Gastrocnemius medialis (tissue), 4 donors: ENCODE measurements around the gene SLC12A2. TPM values are rescaled to one million over a fixed set of nuclear protein-coding genes. Genes with fewer than 3 reads are reported as not detected.

Experiments used
- ATAC-seq, 2 donors: fragments of 150-250 bp; one replicate each; pipeline ENCODE4 v1.9.1; 2016
- DNase-seq, 2 donors: peaks; one replicate each; pipeline ENCODE4 v3.0.0-alpha.2; 2019
- H3K27ac ChIP-seq, 4 donors: fragments of 200-600 bp; sonication (generic); 1 replicate in 1 of 4; 2 replicates in 3 of 4; pipeline ENCODE4 v1.5.1; 2016 to 2018; ENCODE audit warnings: mild to moderate bottlenecking in 2 of 4, moderate library complexity in 1 of 4
- H3K27me3 ChIP-seq, 3 donors: fragments of 200-600 bp; sonication (generic) in 2 of 3; 1 replicate in 1 of 3; 2 replicates in 2 of 3; pipeline versions ENCODE4 v1.5.1 to v1.6.0; 2016 to 2019; ENCODE audit warnings: mild to moderate bottlenecking in 1 of 3, moderate library complexity in 1 of 3
- H3K36me3 ChIP-seq, 2 donors: fragments of 200-600 bp; sonication (generic) in 1 of 2; one replicate each; pipeline ENCODE4 v1.5.1; 2017 to 2018
- H3K4me1 ChIP-seq, 2 donors: fragments of 200-600 bp; sonication (generic) in 1 of 2; one replicate each; pipeline ENCODE4 v1.5.1; 2016 to 2017; ENCODE audit warnings: mild to moderate bottlenecking in 2 of 2
- H3K4me3 ChIP-seq, 4 donors: fragments of 200-600 bp; sonication (generic) in 3 of 4; 1 replicate in 1 of 4; 2 replicates in 3 of 4; pipeline ENCODE4 v1.5.1; 2016 to 2019; ENCODE audit warnings: mild to moderate bottlenecking in 2 of 4
- H3K9me3 ChIP-seq, 3 donors: fragments of 200-600 bp; sonication (generic) in 2 of 3; 1 replicate in 1 of 3; 2 replicates in 2 of 3; pipeline ENCODE4 v1.5.1; 2016 to 2019
- POLR2A ChIP-seq, 2 donors: fragments of 450-650 bp; IDR thresholded peaks; one replicate each; pipeline ENCODE4 v1.6.1; 2017; ENCODE audit warnings: antibody characterized with exemption in 2 of 2, mild to moderate bottlenecking in 2 of 2, moderate library complexity in 2 of 2
- in situ Hi-C, 4 donors: fragments of 200-750 bp; cut with MboI; loops; one replicate each; pipeline versions ENCODE4 v1.15.0 to v1.8.0; 2017; ENCODE audit warnings: low sequenced_read_pairs in 4 of 4
- intact Hi-C: fragments of 100-400 bp; cut with DNase I; formaldehyde crosslinking; loops from one replicate; pipeline ENCODE4 v1.15.1; 2023; ENCODE audit warnings: low total_unique reads
- total RNA-seq, 4 donors: library from RNA; depleted of rRNA; stranded (reverse); fragments of >200 nt; gene quantifications; one replicate each; pipeline versions ENCODE4 v1.1.0 to v1.2.3, GENCODE V29; 2016
- TF ChIP-seq, protein P1 (sequence below), 5 experiments: fragments of 450-650 bp in 3 of 5; fragments of 200-600 bp in 2 of 5; sonication (generic) in 2 of 5; IDR thresholded peaks in 4 of 5; conservative IDR thresholded peaks in 1 of 5; 1 replicate in 4 of 5; 2 replicates in 1 of 5; pipeline ENCODE4 v1.5.1; 2016 to 2019; ENCODE audit warnings: antibody characterized with exemption in 5 of 5, mild to moderate bottlenecking in 3 of 5, moderate library complexity in 3 of 5

SLC12A2 gene
- total RNA-seq, 4 donors from 2014 or later: 11.6 to 21.0 (median 17.2) TPM

DNA sequence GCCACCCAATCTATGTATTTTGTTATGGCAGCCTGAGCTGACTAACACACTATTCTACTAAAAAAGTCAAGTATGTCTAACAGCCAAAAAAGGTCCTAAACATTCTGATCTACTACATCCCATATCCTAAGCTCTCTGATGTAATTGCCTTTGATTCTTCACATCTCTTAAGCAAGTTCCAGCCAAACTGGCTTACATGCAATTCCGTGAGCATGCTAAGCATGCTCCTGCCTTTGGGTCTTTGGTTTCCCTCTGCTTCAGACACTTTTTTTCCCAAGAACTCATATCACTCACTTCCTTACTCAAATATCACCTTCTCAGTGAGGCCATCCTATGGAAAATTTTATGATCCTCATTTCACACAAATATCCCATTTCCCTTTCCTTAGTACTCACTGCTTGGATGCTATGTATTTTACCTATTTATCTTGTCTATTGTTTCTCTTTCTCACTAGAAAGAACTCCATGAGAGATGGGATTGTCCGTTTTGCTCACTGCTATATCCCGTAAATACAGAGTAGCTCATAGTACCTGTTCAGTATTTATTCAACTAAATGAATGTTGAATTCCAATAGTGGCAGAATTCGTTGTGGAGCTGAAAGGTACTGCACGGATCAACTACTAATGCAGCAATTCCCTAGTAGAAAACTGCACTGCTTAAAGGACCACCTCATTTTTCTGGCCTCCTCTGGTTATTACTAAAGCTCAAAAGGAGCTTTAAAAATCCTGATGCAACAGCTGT is 2.3 kb upstream of the SLC12A2 start:
- no peaks in the 10 kb centered on the region for H3K27me3 ChIP-seq
- intact Hi-C loops (loop anchor here (5.0 to 10.0 kb wide), 2 partner anchors 396 to 499 kb away; no protein-coding TSS in a partner anchor), in situ Hi-C loops (loop anchor here in 2 of 4 donors (25.0 kb wide), 1 partner anchor 519 kb away; no protein-coding TSS in a partner anchor)
- no peaks in the 10 kb centered on the region for H3K36me3 ChIP-seq
- peak overlapping the region; percentile 93 to 99 (median 99) for H3K27ac ChIP-seq
- peaks cover 22 to 48% of the 10 kb centered on the region in 2 donors for H3K4me1 ChIP-seq
- no peak for TF ChIP-seq POLR2A (IDR thresholded peaks at IDR 0.05)
- TF ChIP-seq, protein P1, sequence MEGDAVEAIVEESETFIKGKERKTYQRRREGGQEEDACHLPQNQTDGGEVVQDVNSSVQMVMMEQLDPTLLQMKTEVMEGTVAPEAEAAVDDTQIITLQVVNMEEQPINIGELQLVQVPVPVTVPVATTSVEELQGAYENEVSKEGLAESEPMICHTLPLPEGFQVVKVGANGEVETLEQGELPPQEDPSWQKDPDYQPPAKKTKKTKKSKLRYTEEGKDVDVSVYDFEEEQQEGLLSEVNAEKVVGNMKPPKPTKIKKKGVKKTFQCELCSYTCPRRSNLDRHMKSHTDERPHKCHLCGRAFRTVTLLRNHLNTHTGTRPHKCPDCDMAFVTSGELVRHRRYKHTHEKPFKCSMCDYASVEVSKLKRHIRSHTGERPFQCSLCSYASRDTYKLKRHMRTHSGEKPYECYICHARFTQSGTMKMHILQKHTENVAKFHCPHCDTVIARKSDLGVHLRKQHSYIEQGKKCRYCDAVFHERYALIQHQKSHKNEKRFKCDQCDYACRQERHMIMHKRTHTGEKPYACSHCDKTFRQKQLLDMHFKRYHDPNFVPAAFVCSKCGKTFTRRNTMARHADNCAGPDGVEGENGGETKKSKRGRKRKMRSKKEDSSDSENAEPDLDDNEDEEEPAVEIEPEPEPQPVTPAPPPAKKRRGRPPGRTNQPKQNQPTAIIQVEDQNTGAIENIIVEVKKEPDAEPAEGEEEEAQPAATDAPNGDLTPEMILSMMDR (IDR thresholded peaks at IDR 0.05 in 4 of 5, conservative IDR thresholded peaks at IDR 0.05 in 1 of 5): peak in 2 of 5 experiments; percentile 8 to 29
- DNase-seq: no peak
- H3K9me3 ChIP-seq: no peaks in the 10 kb centered on the region
- peak overlapping the region; percentile 79 to 88 (median 84) for H3K4me3 ChIP-seq
- ATAC-seq: no peak

DNA sequence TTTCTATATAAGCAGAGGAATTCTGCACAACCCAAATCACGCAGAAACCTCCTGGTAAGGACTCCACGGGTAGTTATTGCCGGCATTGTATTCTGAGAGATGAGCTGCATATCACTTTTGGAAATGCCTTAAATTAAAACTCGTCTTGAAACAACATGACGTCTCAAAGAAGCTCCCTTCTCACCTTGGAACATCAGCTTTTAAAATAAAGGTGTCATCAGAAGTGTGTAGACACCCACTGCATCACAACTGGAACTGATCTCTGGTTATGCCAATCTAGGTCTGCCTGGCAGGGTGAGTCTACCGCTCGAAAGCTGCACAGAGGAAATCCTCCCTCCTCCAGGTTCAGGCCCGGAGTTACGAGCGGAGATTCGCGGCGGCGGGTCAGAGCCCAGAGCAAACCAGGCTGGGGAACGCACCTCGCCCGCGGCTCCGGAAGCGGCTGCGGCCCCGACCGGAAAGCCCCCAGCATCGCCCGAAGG is 974 bp upstream of the SLC12A2 start:
- ATAC-seq (peak; percentile 42), DNase-seq (no peak)
- Histone ChIP-seq H3K9me3 (no peaks in the 10 kb centered on the region), H3K27ac (peak overlapping the region; percentile 93 to 99 (median 99)), H3K4me3 (peak overlapping the region; percentile 79 to 88 (median 84)), H3K36me3 (no peaks in the 10 kb centered on the region), H3K27me3 (no peaks in the 10 kb centered on the region), H3K4me1 (peaks cover 34 to 58% of the 10 kb centered on the region in 2 donors)
- in situ Hi-C loops (loop anchor here in 2 of 4 donors (25.0 kb wide), 1 partner anchor 520 kb away; no protein-coding TSS in a partner anchor), intact Hi-C loops (loop anchor here (2.0 to 10.0 kb wide), 5 partner anchors 118 to 518 kb away; no protein-coding TSS in a partner anchor)
- TF ChIP-seq, protein P1 (IDR thresholded peaks at IDR 0.05 in 4 of 5, conservative IDR thresholded peaks at IDR 0.05 in 1 of 5): no peak
- peak; percentile 8 to 59 for TF ChIP-seq POLR2A (IDR thresholded peaks at IDR 0.05)

DNA sequence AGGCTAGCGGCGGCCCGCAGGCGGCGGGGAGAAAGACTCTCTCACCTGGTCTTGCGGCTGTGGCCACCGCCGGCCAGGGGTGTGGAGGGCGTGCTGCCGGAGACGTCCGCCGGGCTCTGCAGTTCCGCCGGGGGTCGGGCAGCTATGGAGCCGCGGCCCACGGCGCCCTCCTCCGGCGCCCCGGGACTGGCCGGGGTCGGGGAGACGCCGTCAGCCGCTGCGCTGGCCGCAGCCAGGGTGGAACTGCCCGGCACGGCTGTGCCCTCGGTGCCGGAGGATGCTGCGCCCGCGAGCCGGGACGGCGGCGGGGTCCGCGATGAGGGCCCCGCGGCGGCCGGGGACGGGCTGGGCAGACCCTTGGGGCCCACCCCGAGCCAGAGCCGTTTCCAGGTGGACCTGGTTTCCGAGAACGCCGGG is 253 bp downstream of the SLC12A2 start:
- H3K4me3 ChIP-seq: peak overlapping the region; percentile 79 to 88 (median 84)
- intact Hi-C loops (loop anchor here (2.0 to 10.0 kb wide), 5 partner anchors 117 to 519 kb away; no protein-coding TSS in a partner anchor), in situ Hi-C loops (loop anchor here in 2 of 4 donors (25.0 kb wide), 1 partner anchor 522 kb away; no protein-coding TSS in a partner anchor)
- peak; percentile 48 to 51 for ATAC-seq
- peaks cover 40 to 64% of the 10 kb centered on the region in 2 donors for H3K4me1 ChIP-seq
- no peaks in the 10 kb centered on the region for H3K36me3 ChIP-seq
- no peak for TF ChIP-seq POLR2A (IDR thresholded peaks at IDR 0.05)
- TF ChIP-seq, protein P1 (IDR thresholded peaks at IDR 0.05 in 4 of 5, conservative IDR thresholded peaks at IDR 0.05 in 1 of 5): peak in 4 of 5 experiments; percentile 32 to 63 (median 50)
- H3K9me3 ChIP-seq: no peaks in the 10 kb centered on the region
- peak in 1 of 2 donors; percentile 61 for DNase-seq
- H3K27me3 ChIP-seq: no peaks in the 10 kb centered on the region
- H3K27ac ChIP-seq: peak overlapping the region; percentile 93 to 99 (median 99)

DNA sequence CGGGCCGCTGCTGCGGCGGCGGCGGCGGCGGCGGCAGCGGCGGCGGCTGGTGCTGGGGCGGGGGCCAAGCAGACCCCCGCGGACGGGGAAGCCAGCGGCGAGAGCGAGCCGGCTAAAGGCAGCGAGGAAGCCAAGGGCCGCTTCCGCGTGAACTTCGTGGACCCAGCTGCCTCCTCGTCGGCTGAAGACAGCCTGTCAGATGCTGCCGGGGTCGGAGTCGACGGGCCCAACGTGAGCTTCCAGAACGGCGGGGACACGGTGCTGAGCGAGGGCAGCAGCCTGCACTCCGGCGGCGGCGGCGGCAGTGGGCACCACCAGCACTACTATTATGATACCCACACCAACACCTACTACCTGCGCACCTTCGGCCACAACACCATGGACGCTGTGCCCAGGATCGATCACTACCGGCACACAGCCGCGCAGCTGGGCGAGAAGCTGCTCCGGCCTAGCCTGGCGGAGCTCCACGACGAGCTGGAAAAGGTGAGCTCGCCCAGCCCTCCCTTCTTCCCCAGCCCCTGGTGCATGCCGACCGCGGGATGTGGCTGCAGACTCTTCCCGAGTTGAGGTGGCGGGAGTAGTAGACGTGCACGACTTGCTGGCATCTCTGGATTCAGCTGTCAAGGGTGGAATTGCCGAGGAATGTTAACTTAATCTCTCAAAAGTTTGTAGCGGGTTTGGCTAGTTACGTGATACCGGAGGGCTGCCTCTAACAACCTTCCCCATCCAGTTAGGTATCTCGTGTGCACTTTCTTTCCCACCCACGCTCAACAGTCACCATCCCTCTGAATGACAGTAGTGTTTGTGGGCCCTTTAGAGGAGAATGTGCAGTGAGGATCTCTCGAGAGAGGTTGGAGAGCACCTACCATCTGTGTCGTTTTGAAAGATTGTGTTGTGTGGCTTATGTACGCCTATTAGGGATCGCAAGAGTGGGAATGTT is 932 bp downstream of the SLC12A2 start:
- Histone ChIP-seq H3K4me1 (peaks cover 45 to 62% of the 10 kb centered on the region in 2 donors), H3K27ac (peak overlapping the region; percentile 93 to 99 (median 99)), H3K36me3 (no peaks in the 10 kb centered on the region), H3K9me3 (no peaks in the 10 kb centered on the region), H3K27me3 (no peaks in the 10 kb centered on the region), H3K4me3 (peak overlapping the region; percentile 79 to 88 (median 84))
- DNase-seq: peak; percentile 13 to 25
- ATAC-seq: peak; percentile 3 to 16
- intact Hi-C loops: loop anchor here (5.0 to 10.0 kb wide), 2 partner anchors 400 to 502 kb away; no protein-coding TSS in a partner anchor
- in situ Hi-C loops: loop anchor here in 2 of 4 donors (25.0 kb wide), 1 partner anchor 522 kb away; no protein-coding TSS in a partner anchor
- TF ChIP-seq POLR2A (IDR thresholded peaks at IDR 0.05): no peak
- TF ChIP-seq, protein P1 (IDR thresholded peaks at IDR 0.05 in 4 of 5, conservative IDR thresholded peaks at IDR 0.05 in 1 of 5): no peak
